ENCODE results near the gene OR6B2. TPM values are rescaled to one million over a fixed set of nuclear protein-coding genes. Genes with fewer than 3 reads are reported as not detected.

OR6B2 gene
- total RNA-seq, 1 donor from 2014 or later = not detected

- DNase-seq = no peak
- Mint-ChIP-seq H3K4me3 (ENCODE audit: unreplicated experiment) (no peak overlapping the region), H3K27ac (ENCODE audit: unreplicated experiment) (no peak overlapping the region), H3K36me3 (ENCODE audit: unreplicated experiment) (no peaks in the 10 kb centered on the region), H3K4me1 (ENCODE audit: low read depth, unreplicated experiment) (peaks cover 2% of the 10 kb centered on the region), H3K9me3 (ENCODE audit: unreplicated experiment) (peaks cover 10% of the 10 kb centered on the region), H3K27me3 (ENCODE audit: unreplicated experiment) (peaks cover 10% of the 10 kb centered on the region)
- no peak for TF ChIP-seq CTCF (IDR thresholded peaks at IDR 0.05; ENCODE audit: partially characterized antibody, unreplicated experiment)
These were observed 26.4 kb upstream of the OR6B2 start for GRCh38 chr2:240056678-240057077.

GRCh38 chr2:240055177-240055917, 25.1 kb upstream of the OR6B2 start:
- no peak for DNase-seq
- Mint-ChIP-seq H3K36me3 (ENCODE audit: unreplicated experiment) (no peaks in the 10 kb centered on the region), H3K27me3 (ENCODE audit: unreplicated experiment) (peaks cover 10% of the 10 kb centered on the region), H3K27ac (ENCODE audit: unreplicated experiment) (no peak overlapping the region), H3K9me3 (ENCODE audit: unreplicated experiment) (peaks cover 10% of the 10 kb centered on the region), H3K4me3 (ENCODE audit: unreplicated experiment) (no peak overlapping the region), H3K4me1 (ENCODE audit: low read depth, unreplicated experiment) (peaks cover 2% of the 10 kb centered on the region)
- no peak for TF ChIP-seq CTCF (IDR thresholded peaks at IDR 0.05; ENCODE audit: partially characterized antibody, unreplicated experiment)

- no peak within 1 kb of the TSS for H3K27ac Mint-ChIP-seq (ENCODE audit: unreplicated experiment)
- TF ChIP-seq CTCF (IDR thresholded peaks at IDR 0.05; ENCODE audit: partially characterized antibody, unreplicated experiment) = no peak
- H3K4me3 Mint-ChIP-seq (ENCODE audit: unreplicated experiment) = no peak within 1 kb of the TSS
- H3K36me3 Mint-ChIP-seq (ENCODE audit: unreplicated experiment) = no peaks in the 10 kb centered on the region
- peaks cover 10% of the 10 kb centered on the region for H3K27me3 Mint-ChIP-seq (ENCODE audit: unreplicated experiment)
- DNase-seq = no peak
- peaks cover 10% of the 10 kb centered on the region for H3K9me3 Mint-ChIP-seq (ENCODE audit: unreplicated experiment)
- peaks cover 2% of the 10 kb centered on the region for H3K4me1 Mint-ChIP-seq (ENCODE audit: low read depth, unreplicated experiment)
These were observed 23.2 kb upstream of the OR6B2 start, which contains the start of gene OR6B3 for GRCh38 chr2:240053173-240054155. OR6B3 (minus strand) TSS chr2:240053521.

GRCh38 chr2:240052524-240052923, 22.3 kb upstream of the OR6B2 start:
- Mint-ChIP-seq H3K9me3 (ENCODE audit: unreplicated experiment) (peaks cover 10% of the 10 kb centered on the region), H3K27ac (ENCODE audit: unreplicated experiment) (no peak overlapping the region), H3K27me3 (ENCODE audit: unreplicated experiment) (peaks cover 10% of the 10 kb centered on the region), H3K36me3 (ENCODE audit: unreplicated experiment) (no peaks in the 10 kb centered on the region), H3K4me1 (ENCODE audit: low read depth, unreplicated experiment) (peaks cover 2% of the 10 kb centered on the region), H3K4me3 (ENCODE audit: unreplicated experiment) (no peak overlapping the region)
- DNase-seq = no peak
- no peak for TF ChIP-seq CTCF (IDR thresholded peaks at IDR 0.05; ENCODE audit: partially characterized antibody, unreplicated experiment)
